ENCODE results near the gene BRD9. TPM values are rescaled to one million over a fixed set of nuclear protein-coding genes. Genes with fewer than 3 reads are reported as not detected.

The BRD9 gene
- total and polyA plus RNA-seq, 10 donors: 26.5 to 82.9 (median 39.1) TPM

GRCh38 chr5:815449-815848 lies 77.2 kb downstream of the BRD9 start:
- no peak for DNase-seq
- H3K27me3 ChIP-seq (replicated peaks in 1 of 7): no peaks in the 10 kb centered on the region
- peaks cover 0 to 14% (median 8%) of the 10 kb centered on the region in 8 donors for H3K9me3 ChIP-seq
- intact Hi-C loops (cut with DNase I; ENCODE audit: low total_unique reads): no loop called here
- H3K27ac ChIP-seq: no peak overlapping the region
- H3K4me1 ChIP-seq: no peaks in the 10 kb centered on the region
- H3K36me3 ChIP-seq: no peaks in the 10 kb centered on the region
- WGBS, 5 donors: 92 to 96% (median 96%) methylated on average over 3 of the region's 3 CpGs; no CpG with 5 or more reads in 1 of the 5 donors
- H3K4me3 ChIP-seq: no peak overlapping the region
- no peak for TF ChIP-seq POLR2A (IDR thresholded peaks at IDR 0.05)
- TF ChIP-seq CTCF (IDR thresholded peaks at IDR 0.05 in 8 of 11, conservative IDR thresholded peaks at IDR 0.05 in 3 of 11): no peak
- TF ChIP-seq POLR2AphosphoS5 (IDR thresholded peaks at IDR 0.05): no peak

Other genes starting within 250 kb of the BRD9 start
- 10 to 100 TPM in 1 of 7 donors, 1 to 10 TPM in 6; 2.4 to 12.2 (median 4.4) TPM for gene TPPP, start 199.4 kb downstream of the BRD9 start, total RNA-seq
- under 1 TPM; 0.30 to 0.83 (median 0.41) TPM for gene TPPP, start 199.4 kb downstream of the BRD9 start, polyA plus RNA-seq
- gene ZDHHC11B, start 108.1 kb downstream of the BRD9 start, total RNA-seq: 10 to 100 TPM in 2 of 7 donors, 1 to 10 TPM in 5; 2.8 to 74.3 (median 6.2) TPM
- 1 to 10 TPM in 2 of 3 donors, under 1 TPM in 1; 0.97 to 3.8 (median 1.9) TPM for gene ZDHHC11B, start 108.1 kb downstream of the BRD9 start, polyA plus RNA-seq
- gene ZDHHC11, start 41.8 kb downstream of the BRD9 start, total RNA-seq: 10 to 100 TPM in 4 of 7 donors, 1 to 10 TPM in 3; 1.3 to 75.0 (median 10.5) TPM
- 1 to 10 TPM; 1.9 to 2.8 (median 2.1) TPM for gene ZDHHC11, start 41.8 kb downstream of the BRD9 start, polyA plus RNA-seq
- 1 to 10 TPM; 1.0 to 5.4 (median 2.1) TPM for gene TRIP13, start 83 bp upstream of the BRD9 start, total RNA-seq
- gene TRIP13, start 83 bp upstream of the BRD9 start, polyA plus RNA-seq: 1 to 10 TPM; 1.2 to 3.4 (median 2.6) TPM
- 10 to 100 TPM in 6 of 7 donors, 1 to 10 TPM in 1; 1.4 to 52.3 (median 17.9) TPM for gene NKD2, start 116.0 kb upstream of the BRD9 start, total RNA-seq
- 10 to 100 TPM in 1 of 3 donors, 1 to 10 TPM in 2; 5.9 to 16.4 (median 7.0) TPM for gene NKD2, start 116.0 kb upstream of the BRD9 start, polyA plus RNA-seq
- 100 to 1,000 TPM in 2 of 7 donors, 10 to 100 TPM in 5; 40.4 to 120 (median 78.6) TPM for gene SLC12A7, start 219.3 kb upstream of the BRD9 start, total RNA-seq
- 10 to 100 TPM in 2 of 3 donors, 1 to 10 TPM in 1; 8.6 to 27.0 (median 15.4) TPM for gene SLC12A7, start 219.3 kb upstream of the BRD9 start, polyA plus RNA-seq